ENCODE measurements around the gene HERC2.

The HERC2 gene

DNA sequence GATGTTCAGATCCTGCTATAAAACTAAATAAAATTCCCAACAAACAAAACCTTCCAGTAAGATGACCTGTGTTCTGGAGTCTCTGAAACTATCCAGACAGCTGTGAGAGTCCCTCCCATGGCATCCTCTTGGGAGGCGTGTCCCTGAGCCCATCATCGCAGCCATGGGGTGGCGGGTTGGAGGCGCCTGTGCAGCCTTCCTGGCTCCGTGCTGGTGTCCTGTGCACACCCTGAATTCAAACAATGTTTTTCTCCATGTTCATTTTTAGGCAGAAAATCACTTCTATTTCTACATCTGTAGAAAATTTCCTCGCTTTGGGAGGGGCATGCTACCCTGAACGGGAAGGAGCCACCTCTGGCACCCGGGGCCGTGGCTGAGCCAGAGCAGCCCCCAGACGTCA lies 203.4 kb downstream of the HERC2 start:
- TF ChIP-seq, protein P1, sequence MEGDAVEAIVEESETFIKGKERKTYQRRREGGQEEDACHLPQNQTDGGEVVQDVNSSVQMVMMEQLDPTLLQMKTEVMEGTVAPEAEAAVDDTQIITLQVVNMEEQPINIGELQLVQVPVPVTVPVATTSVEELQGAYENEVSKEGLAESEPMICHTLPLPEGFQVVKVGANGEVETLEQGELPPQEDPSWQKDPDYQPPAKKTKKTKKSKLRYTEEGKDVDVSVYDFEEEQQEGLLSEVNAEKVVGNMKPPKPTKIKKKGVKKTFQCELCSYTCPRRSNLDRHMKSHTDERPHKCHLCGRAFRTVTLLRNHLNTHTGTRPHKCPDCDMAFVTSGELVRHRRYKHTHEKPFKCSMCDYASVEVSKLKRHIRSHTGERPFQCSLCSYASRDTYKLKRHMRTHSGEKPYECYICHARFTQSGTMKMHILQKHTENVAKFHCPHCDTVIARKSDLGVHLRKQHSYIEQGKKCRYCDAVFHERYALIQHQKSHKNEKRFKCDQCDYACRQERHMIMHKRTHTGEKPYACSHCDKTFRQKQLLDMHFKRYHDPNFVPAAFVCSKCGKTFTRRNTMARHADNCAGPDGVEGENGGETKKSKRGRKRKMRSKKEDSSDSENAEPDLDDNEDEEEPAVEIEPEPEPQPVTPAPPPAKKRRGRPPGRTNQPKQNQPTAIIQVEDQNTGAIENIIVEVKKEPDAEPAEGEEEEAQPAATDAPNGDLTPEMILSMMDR (IDR thresholded peaks at IDR 0.05): no peak
- no peak for TF ChIP-seq ZFX (IDR thresholded peaks at IDR 0.05; ENCODE audit: borderline replicate concordance)
- H3K27ac ChIP-seq: no peak overlapping the region

- TF ChIP-seq, protein P1 (IDR thresholded peaks at IDR 0.05): no peak
- TF ChIP-seq ZFX (IDR thresholded peaks at IDR 0.05; ENCODE audit: borderline replicate concordance): no peak
- H3K27ac ChIP-seq: no peak overlapping the region
These were observed 203.9 kb downstream of the HERC2 start for GRCh38 chr15:28118083-28118482.

- TF ChIP-seq ZFX (IDR thresholded peaks at IDR 0.05; ENCODE audit: borderline replicate concordance): no peak
- TF ChIP-seq, protein P1 (IDR thresholded peaks at IDR 0.05): no peak
- H3K27ac ChIP-seq: no peak overlapping the region
These were observed 204.5 kb downstream of the HERC2 start for GRCh38 chr15:28117432-28117990.

GRCh38 chr15:28116521-28117431 lies 205.2 kb downstream of the HERC2 start:
- H3K27ac ChIP-seq: no peak overlapping the region
- TF ChIP-seq, protein P1 (IDR thresholded peaks at IDR 0.05): no peak
- no peak for TF ChIP-seq ZFX (IDR thresholded peaks at IDR 0.05; ENCODE audit: borderline replicate concordance)

GRCh38 chr15:28115871-28116270 lies 206.1 kb downstream of the HERC2 start:
- TF ChIP-seq, protein P1 (IDR thresholded peaks at IDR 0.05): no peak
- no peak for TF ChIP-seq ZFX (IDR thresholded peaks at IDR 0.05; ENCODE audit: borderline replicate concordance)
- H3K27ac ChIP-seq: no peak overlapping the region

DNA sequence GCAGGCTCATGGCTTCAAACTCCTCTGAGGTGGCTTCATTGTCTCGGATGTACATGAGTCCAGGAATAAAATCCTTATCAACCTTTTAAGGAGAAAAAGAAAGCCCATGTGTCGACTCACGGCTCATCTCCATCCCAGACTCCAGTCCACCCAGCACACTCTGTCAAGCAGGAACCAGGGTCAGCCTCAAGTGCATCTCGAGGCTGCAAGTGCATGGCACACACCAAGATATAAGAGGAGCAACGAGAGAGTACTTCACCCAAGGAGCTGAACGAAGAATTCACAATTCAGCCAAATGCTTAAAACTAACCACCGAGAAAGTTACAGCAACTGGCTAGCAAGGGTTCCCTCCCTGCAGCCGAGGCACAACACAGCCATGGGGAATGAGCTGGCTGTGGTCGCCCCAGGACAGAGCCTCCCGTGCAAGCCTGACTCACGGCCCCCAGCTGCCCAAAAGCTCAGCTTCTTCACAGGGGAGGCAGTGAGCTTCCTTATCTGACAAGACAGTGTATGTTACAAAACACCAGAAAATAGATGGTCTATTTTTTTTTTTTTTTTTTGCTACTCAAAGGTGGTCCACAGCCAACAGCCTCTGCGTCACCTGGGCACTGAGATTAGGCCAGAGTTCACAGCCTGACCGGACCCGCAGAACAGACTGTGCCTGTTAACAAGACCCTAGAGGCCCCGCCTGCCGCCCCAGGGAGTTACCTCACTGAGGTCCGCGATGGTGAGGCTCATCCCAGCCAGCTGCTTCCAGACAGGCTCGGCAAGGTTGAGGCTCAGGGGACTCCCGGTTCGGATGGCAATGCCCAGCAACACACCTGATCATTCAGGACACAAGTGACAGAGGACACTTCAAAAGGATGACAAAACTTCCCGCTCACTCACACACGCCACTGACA lies 207.0 kb downstream of the HERC2 start:
- TF ChIP-seq ZFX (IDR thresholded peaks at IDR 0.05; ENCODE audit: borderline replicate concordance): no peak
- TF ChIP-seq, protein P1 (IDR thresholded peaks at IDR 0.05): no peak
- H3K27ac ChIP-seq: no peak overlapping the region
